HepG2 (cell line): ENCODE data around the gene DNAJB2. TPM values are rescaled to one million over a fixed set of nuclear protein-coding genes. Genes with fewer than 3 reads are reported as not detected.
A peak's percentile ranks its signal among the peaks of the same experiment; 100 is the strongest.

Experiments
- DNMT3B ChIP-seq: conservative IDR thresholded peaks from 2 replicates; pipeline ENCODE4 v1.6.1; 2016; ENCODE audit warnings: missing biosample characterization, control low read depth
- GPN1 ChIP-seq: sonication (generic); formaldehyde crosslinking; IDR thresholded peaks from 2 replicates; pipeline ENCODE4 v1.5.1; 2020; ENCODE audit warnings: missing genetic modification reagents, borderline replicate concordance
- HNRNPL ChIP-seq: fragments of 200-400 bp; formaldehyde crosslinking; IDR thresholded peaks from 2 replicates; pipeline ENCODE4 v1.6.1; 2017; ENCODE audit warnings: mild to moderate bottlenecking, low read depth, low read length
- KDM4B ChIP-seq: sonication (generic); formaldehyde crosslinking; IDR thresholded peaks from 2 replicates; pipeline ENCODE4 v1.4.0; 2020; ENCODE audit warnings: missing genetic modification reagents
- KLF9 ChIP-seq: IDR thresholded peaks from 2 replicates; pipeline ENCODE4 v1.6.1; 2016; ENCODE audit warnings: low read depth
- MATR3 ChIP-seq: sonication (generic); formaldehyde crosslinking; IDR thresholded peaks from 2 replicates; pipeline ENCODE4 v1.4.0; 2020; ENCODE audit warnings: missing genetic modification reagents
- MBD4 ChIP-seq: IDR thresholded peaks from 2 replicates; pipeline ENCODE4 v1.6.1; 2012; ENCODE audit warnings: low read length, inconsistent platforms, borderline replicate concordance
- MYC ChIP-seq: sonication (generic); formaldehyde crosslinking; IDR thresholded peaks from 2 replicates; pipeline ENCODE4 v1.9.0; 2021; ENCODE audit warnings: missing genetic modification reagents, borderline replicate concordance
- NR3C1 ChIP-seq: sonication (generic); formaldehyde crosslinking; IDR thresholded peaks from 2 replicates; pipeline ENCODE4 v1.4.0; 2020; ENCODE audit warnings: missing genetic modification reagents
- REPIN1 ChIP-seq: sonication (generic); formaldehyde crosslinking; IDR thresholded peaks from 2 replicates; pipeline ENCODE4 v1.8.0; 2022; ENCODE audit warnings: missing genetic modification reagents, low read depth, mild to moderate bottlenecking, borderline replicate concordance
- ZIK1 ChIP-seq: sonication (generic); formaldehyde crosslinking; IDR thresholded peaks from 2 replicates; pipeline ENCODE4 v1.5.0; 2020; ENCODE audit warnings: mild to moderate bottlenecking, low read depth, missing genetic modification reagents, borderline replicate concordance
- ZNF547 ChIP-seq: sonication (generic); formaldehyde crosslinking; IDR thresholded peaks from 2 replicates; pipeline ENCODE4 v1.5.1; 2020; ENCODE audit warnings: mild to moderate bottlenecking, missing genetic modification reagents
- polyA plus RNA-seq, 8 experiments: library from polyadenylated mRNA; depleted of rRNA in 3 of 8; stranded (reverse) in 7 of 8; unstranded in 1 of 8; fragments of >200 nt; fragmentation: Illumina TruSeq in 4 of 8; extraction: Trizol in 4 of 8; gene quantifications; 2 replicates each; pipeline versions ENCODE4 v1.2.1 to v1.2.3, GENCODE V29; 2011 to 2016; ENCODE audit warnings: low read depth in 4 of 8, missing spikeins in 1 of 8, mixed read lengths in 1 of 8; ENCODE audit not compliant: insufficient read depth in 1 of 8
- total RNA-seq, 5 experiments: library from RNA; depleted of rRNA; stranded (reverse); fragments of >200 nt; fragmentation: Illumina TruSeq; extraction: Trizol; gene quantifications; 2 replicates each; pipeline ENCODE4 v1.2.3, GENCODE V29; 2016; ENCODE audit warnings: low read depth in 1 of 5
- TF ChIP-seq, protein P1 (sequence below): sonication (generic); formaldehyde crosslinking; IDR thresholded peaks from 2 replicates; pipeline ENCODE4 v1.4.0; 2020; ENCODE audit warnings: missing genetic modification reagents
- TF ChIP-seq, protein P2 (sequence below): sonication (generic); formaldehyde crosslinking; IDR thresholded peaks from 2 replicates; pipeline ENCODE4 v1.4.0; 2020; ENCODE audit warnings: missing genetic modification reagents
- TF ChIP-seq, protein P3 (sequence below): sonication (generic); formaldehyde crosslinking; IDR thresholded peaks from 2 replicates; pipeline ENCODE4 v1.5.0; 2020; ENCODE audit warnings: mild to moderate bottlenecking, missing genetic modification reagents
- TF ChIP-seq, protein P4 (sequence below): sonication (generic); formaldehyde crosslinking; IDR thresholded peaks from 2 replicates; pipeline ENCODE4 v1.4.0; 2020; ENCODE audit warnings: mild to moderate bottlenecking, missing genetic modification reagents, borderline replicate concordance

DNAJB2 gene
- total and polyA plus RNA-seq, 2 of the 13 experiments (the other 11 are each of a cell fraction or from before 2014, with no cell fraction given): 21.3 to 31.1 TPM

DNA sequence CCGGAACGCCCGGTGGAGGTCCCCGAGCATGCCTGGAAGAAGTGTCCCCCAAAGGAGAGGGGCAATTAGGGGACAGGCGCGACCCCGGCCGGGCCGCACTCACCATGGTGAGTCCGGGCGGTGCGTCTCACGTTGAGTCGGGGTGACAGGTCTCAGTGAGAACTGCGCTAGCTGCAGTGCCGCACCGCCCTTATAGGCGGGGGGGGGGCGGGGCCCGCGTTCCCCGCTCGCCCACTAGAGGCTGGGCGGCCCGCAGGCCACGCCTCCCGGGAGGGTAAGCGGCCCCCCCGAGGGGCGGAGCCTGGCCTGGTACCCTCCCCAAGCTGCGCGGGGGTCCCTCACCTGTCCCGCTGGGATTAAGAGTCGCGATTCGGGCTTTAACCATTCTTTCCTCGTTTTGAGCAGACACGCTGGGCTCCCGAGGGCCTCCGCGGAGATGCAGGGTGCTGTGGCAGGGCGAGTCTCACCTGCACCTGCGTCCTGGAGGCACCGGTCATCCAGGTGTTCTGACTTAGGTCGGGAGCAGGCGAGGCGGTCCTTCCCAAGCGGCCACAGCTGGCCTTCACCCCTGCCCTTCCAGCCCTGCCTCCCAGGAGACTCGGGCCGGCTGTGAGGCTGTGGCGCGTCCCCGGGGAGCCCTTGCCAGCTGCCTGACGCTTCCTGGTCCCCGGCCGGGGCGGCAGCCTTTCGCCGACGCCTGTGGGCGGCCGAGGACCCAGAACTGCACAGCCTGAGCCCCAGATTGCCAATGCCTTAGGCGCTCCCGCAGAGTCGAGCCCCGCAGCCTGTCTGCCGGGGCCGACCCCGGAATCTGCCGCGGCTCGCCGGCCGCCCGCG, 25.2 kb upstream of the DNAJB2 start, which contains the start of gene TUBA4A (continued):
- TF ChIP-seq, protein P1, sequence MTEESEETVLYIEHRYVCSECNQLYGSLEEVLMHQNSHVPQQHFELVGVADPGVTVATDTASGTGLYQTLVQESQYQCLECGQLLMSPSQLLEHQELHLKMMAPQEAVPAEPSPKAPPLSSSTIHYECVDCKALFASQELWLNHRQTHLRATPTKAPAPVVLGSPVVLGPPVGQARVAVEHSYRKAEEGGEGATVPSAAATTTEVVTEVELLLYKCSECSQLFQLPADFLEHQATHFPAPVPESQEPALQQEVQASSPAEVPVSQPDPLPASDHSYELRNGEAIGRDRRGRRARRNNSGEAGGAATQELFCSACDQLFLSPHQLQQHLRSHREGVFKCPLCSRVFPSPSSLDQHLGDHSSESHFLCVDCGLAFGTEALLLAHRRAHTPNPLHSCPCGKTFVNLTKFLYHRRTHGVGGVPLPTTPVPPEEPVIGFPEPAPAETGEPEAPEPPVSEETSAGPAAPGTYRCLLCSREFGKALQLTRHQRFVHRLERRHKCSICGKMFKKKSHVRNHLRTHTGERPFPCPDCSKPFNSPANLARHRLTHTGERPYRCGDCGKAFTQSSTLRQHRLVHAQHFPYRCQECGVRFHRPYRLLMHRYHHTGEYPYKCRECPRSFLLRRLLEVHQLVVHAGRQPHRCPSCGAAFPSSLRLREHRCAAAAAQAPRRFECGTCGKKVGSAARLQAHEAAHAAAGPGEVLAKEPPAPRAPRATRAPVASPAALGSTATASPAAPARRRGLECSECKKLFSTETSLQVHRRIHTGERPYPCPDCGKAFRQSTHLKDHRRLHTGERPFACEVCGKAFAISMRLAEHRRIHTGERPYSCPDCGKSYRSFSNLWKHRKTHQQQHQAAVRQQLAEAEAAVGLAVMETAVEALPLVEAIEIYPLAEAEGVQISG (CRISPR knock-in tag): peak; percentile 46
- TF ChIP-seq KLF9 (CRISPR knock-in tag) (no peak), HNRNPL (peak; percentile 40; the same call in 1 of the 2 replicates), REPIN1 (CRISPR knock-in tag) (no peak), MATR3 (no peak), MYC (CRISPR knock-in tag) (peak; percentile 46), NR3C1 (CRISPR knock-in tag) (no peak), DNMT3B (CRISPR knock-in tag) (no peak), MBD4 (no peak), KDM4B (no peak), ZNF547 (CRISPR knock-in tag) (peak; percentile 72; the same call in 1 of the 2 replicates), GPN1 (no peak), ZIK1 (peak; percentile 84; the same call in 1 of the 2 replicates)
- TF ChIP-seq, protein P2, sequence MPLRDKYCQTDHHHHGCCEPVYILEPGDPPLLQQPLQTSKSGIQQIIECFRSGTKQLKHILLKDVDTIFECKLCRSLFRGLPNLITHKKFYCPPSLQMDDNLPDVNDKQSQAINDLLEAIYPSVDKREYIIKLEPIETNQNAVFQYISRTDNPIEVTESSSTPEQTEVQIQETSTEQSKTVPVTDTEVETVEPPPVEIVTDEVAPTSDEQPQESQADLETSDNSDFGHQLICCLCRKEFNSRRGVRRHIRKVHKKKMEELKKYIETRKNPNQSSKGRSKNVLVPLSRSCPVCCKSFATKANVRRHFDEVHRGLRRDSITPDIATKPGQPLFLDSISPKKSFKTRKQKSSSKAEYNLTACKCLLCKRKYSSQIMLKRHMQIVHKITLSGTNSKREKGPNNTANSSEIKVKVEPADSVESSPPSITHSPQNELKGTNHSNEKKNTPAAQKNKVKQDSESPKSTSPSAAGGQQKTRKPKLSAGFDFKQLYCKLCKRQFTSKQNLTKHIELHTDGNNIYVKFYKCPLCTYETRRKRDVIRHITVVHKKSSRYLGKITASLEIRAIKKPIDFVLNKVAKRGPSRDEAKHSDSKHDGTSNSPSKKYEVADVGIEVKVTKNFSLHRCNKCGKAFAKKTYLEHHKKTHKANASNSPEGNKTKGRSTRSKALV (CRISPR knock-in tag): peak; percentile 76
- TF ChIP-seq, protein P3, sequence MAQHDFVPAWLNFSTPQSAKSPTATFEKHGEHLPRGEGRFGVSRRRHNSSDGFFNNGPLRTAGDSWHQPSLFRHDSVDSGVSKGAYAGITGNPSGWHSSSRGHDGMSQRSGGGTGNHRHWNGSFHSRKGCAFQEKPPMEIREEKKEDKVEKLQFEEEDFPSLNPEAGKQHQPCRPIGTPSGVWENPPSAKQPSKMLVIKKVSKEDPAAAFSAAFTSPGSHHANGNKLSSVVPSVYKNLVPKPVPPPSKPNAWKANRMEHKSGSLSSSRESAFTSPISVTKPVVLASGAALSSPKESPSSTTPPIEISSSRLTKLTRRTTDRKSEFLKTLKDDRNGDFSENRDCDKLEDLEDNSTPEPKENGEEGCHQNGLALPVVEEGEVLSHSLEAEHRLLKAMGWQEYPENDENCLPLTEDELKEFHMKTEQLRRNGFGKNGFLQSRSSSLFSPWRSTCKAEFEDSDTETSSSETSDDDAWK (CRISPR knock-in tag): no peak
- TF ChIP-seq, protein P4, sequence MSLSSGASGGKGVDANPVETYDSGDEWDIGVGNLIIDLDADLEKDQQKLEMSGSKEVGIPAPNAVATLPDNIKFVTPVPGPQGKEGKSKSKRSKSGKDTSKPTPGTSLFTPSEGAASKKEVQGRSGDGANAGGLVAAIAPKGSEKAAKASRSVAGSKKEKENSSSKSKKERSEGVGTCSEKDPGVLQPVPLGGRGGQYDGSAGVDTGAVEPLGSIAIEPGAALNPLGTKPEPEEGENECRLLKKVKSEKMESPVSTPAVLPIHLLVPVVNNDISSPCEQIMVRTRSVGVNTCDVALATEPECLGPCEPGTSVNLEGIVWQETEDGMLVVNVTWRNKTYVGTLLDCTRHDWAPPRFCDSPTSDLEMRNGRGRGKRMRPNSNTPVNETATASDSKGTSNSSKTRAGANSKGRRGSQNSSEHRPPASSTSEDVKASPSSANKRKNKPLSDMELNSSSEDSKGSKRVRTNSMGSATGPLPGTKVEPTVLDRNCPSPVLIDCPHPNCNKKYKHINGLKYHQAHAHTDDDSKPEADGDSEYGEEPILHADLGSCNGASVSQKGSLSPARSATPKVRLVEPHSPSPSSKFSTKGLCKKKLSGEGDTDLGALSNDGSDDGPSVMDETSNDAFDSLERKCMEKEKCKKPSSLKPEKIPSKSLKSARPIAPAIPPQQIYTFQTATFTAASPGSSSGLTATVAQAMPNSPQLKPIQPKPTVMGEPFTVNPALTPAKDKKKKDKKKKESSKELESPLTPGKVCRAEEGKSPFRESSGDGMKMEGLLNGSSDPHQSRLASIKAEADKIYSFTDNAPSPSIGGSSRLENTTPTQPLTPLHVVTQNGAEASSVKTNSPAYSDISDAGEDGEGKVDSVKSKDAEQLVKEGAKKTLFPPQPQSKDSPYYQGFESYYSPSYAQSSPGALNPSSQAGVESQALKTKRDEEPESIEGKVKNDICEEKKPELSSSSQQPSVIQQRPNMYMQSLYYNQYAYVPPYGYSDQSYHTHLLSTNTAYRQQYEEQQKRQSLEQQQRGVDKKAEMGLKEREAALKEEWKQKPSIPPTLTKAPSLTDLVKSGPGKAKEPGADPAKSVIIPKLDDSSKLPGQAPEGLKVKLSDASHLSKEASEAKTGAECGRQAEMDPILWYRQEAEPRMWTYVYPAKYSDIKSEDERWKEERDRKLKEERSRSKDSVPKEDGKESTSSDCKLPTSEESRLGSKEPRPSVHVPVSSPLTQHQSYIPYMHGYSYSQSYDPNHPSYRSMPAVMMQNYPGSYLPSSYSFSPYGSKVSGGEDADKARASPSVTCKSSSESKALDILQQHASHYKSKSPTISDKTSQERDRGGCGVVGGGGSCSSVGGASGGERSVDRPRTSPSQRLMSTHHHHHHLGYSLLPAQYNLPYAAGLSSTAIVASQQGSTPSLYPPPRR: peak; percentile 46; the same call in 1 of the 2 replicates
